ENCODE data around the gene LIG1.

LIG1 gene

DNA sequence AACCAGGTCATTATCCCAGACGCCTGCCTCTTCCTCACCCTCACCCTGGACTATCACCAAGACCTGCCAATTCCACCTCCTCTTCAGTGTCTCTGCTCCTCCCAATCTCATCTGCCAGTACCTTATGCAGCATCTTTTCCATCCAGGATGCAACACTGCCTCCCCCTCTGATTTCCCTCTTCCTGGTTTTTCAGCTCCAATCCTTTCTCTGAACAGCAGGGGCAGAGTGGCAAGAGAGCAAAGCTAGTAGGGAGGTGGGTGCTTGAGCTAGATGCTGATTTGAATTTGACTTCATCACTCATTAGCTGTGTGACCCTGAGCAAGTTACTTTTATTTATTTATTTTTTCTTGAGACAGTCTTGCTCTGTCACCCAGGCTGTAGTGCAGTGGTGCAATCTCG lies 100.7 kb downstream of the LIG1 start:
- no peak for DNase-seq

Data from DMS 273 treated with DMSO at 0.1 percent for 48 hours (cell line).